ENCODE results near the gene OCEL1.

- TF ChIP-seq CTCF (IDR thresholded peaks at IDR 0.05) (no peak), POLR2A (IDR thresholded peaks at IDR 0.05) (no peak)
Measured at GRCh38 chr19:17219286-17219685, 6.7 kb upstream of the OCEL1 start.
